NCI-H524 (cell line): Measurements from ENCODE around the gene SLC30A1.

ENCODE experiments used
- DNase-seq, 2 experiments: peaks; one replicate each; lab custom pipeline; 2025; lab: John Stamatoyannopoulos, UW

SLC30A1 gene

GRCh38 chr1:211522804-211523203 is 56.2 kb downstream of the SLC30A1 start:
- DNase-seq, result no peak
